K562 (cell line): ENCODE results near the gene SLC4A2. TPM values are rescaled to one million over a fixed set of nuclear protein-coding genes. Genes with fewer than 3 reads are reported as not detected.

Experiments
- ATAC-seq: fragments of 200-7000 bp; cut with Tn5 transposase; 3 replicates; pipeline ENCODE4 v1.9.1; 2020; ENCODE audit warnings: moderate library complexity
- BruUV-seq: library from RNA; stranded (reverse); fragments of 400-500 nt; replicated peaks from 2 replicates; lab custom pipeline; 2021; lab: Mats Ljungman, UMichigan
- CTCF ChIA-PET: fragments of 300-600 bp; formaldehyde crosslinking; extraction: SDS; loops from one replicate; lab custom pipeline; 2021; ENCODE audit warnings: low intra/inter-chr PET ratio; lab: Yijun Ruan, JAX
- POLR2A ChIA-PET: fragments of 300-600, 350-650 bp; sonication (Branson Sonifier 250); formaldehyde crosslinking; extraction: SDS; loops from one replicate; lab custom pipeline; 2021; ENCODE audit warnings: antibody characterized with exemption, inconsistent platforms; lab: Yijun Ruan, JAX
- DNase-seq, 4 experiments: peaks; one replicate each; pipeline versions ENCODE4 v3.0.0 to v3.0.0-alpha.2; 2011 to 2018; ENCODE audit warnings: low spot score in 3 of 4, mixed read lengths in 3 of 4; ENCODE audit errors: extremely low read depth in 1 of 4
- FAIRE-seq: peaks from 2 replicates; lab custom pipeline; 2011; peaks lifted over from hg19 to GRCh38; lab: Jason Lieb, UNC
- H2AFZ ChIP-seq: 2 replicates; pipeline ENCODE4 v1.6.0; 2011; ENCODE audit warnings: low read depth, low read length, control low read depth, inconsistent platforms
- H3K27ac ChIP-seq: fragments of 200-600 bp; 3 replicates; pipeline ENCODE4 v1.8.0; 2011; ENCODE audit warnings: low read depth, mild to moderate bottlenecking, control low read depth, inconsistent platforms, low read length, moderate library complexity, mixed read lengths; ENCODE audit errors: extremely low read depth
- H3K27me3 ChIP-seq, 2 experiments: fragments of 300-600 bp in 1 of 2; 2 replicates in 1 of 2; 3 replicates in 1 of 2; pipeline versions ENCODE4 v1.6.0 to v1.8.0; 2011; ENCODE audit warnings: inconsistent platforms in 2 of 2, low read length in 2 of 2, mild to moderate bottlenecking in 1 of 2, mixed read lengths in 1 of 2, moderate library complexity in 1 of 2; ENCODE audit not compliant: control insufficient read depth in 2 of 2, insufficient read depth in 2 of 2
- H3K36me3 ChIP-seq: fragments of 300-600 bp; 3 replicates; pipeline ENCODE4 v1.8.0; 2011; ENCODE audit warnings: mild to moderate bottlenecking, low read length, inconsistent platforms; ENCODE audit not compliant: control insufficient read depth, insufficient read depth
- H3K4me1 ChIP-seq, 2 experiments: fragments of 200-600 bp in 1 of 2; replicated peaks in 1 of 2; 2 replicates in 1 of 2; 3 replicates in 1 of 2; pipeline versions ENCODE4 v1.5.1 to v1.8.0; 2011; ENCODE audit warnings: inconsistent platforms in 2 of 2, low read length in 2 of 2, mild to moderate bottlenecking in 1 of 2, mixed read lengths in 1 of 2, moderate library complexity in 1 of 2; ENCODE audit not compliant: control insufficient read depth in 2 of 2, insufficient read depth in 2 of 2
- H3K4me2 ChIP-seq: 2 replicates; pipeline ENCODE4 v1.6.1; 2011; ENCODE audit warnings: low read length, control low read depth, inconsistent platforms, mixed read lengths; ENCODE audit not compliant: insufficient read depth
- H3K4me3 ChIP-seq: fragments of 200-600 bp; sonication (generic), shearing (Covaris generic); 2 replicates; pipeline ENCODE4 v1.5.1; 2016; ENCODE audit warnings: control low read depth, inconsistent platforms
- H3K79me2 ChIP-seq: fragments of 200-600 bp; 3 replicates; pipeline ENCODE4 v1.8.0; 2011; ENCODE audit warnings: low read length, inconsistent platforms; ENCODE audit not compliant: control insufficient read depth, insufficient read depth
- H3K9ac ChIP-seq, 2 experiments: 2 replicates each; pipeline versions ENCODE4 v1.6.0 to v1.6.1; 2011; ENCODE audit warnings: low read depth in 2 of 2, low read length in 2 of 2, control low read depth in 1 of 2, inconsistent platforms in 1 of 2, mild to moderate bottlenecking in 1 of 2, mixed read lengths in 1 of 2; ENCODE audit not compliant: insufficient read depth in 1 of 2
- H3K9me1 ChIP-seq: one replicate; pipeline ENCODE4 v1.6.0; 2011; ENCODE audit warnings: inconsistent platforms, mild to moderate bottlenecking, low read length, moderate library complexity; ENCODE audit not compliant: control insufficient read depth, insufficient read depth
- H3K9me3 ChIP-seq: replicated peaks from 2 replicates; pipeline ENCODE4 v1.5.1; 2011; ENCODE audit warnings: low read depth, low read length, inconsistent platforms; ENCODE audit not compliant: control insufficient read depth, insufficient read depth
- H4K20me1 ChIP-seq: replicated peaks from 2 replicates; pipeline ENCODE4 v1.6.1; 2011; ENCODE audit warnings: low read length, inconsistent platforms, mixed read lengths; ENCODE audit not compliant: control insufficient read depth, insufficient read depth
- POLR2G ChIP-seq: fragments of 200-400 bp; formaldehyde crosslinking; IDR thresholded peaks from 2 replicates; pipeline ENCODE4 v1.6.1; 2017; ENCODE audit warnings: low read depth, mild to moderate bottlenecking, antibody characterized with exemption, low read length, moderate library complexity
- SMAD4 ChIP-seq: fragments of 250-450 bp; sonication (Bioruptor Pico); conservative IDR thresholded peaks from 2 replicates; pipeline ENCODE4 v1.8.0; 2021; ENCODE audit warnings: inconsistent platforms, mild to moderate bottlenecking, moderate library complexity
- ZNF551 ChIP-seq: fragments of 250-450 bp; sonication (Bioruptor Pico); IDR thresholded peaks from 2 replicates; pipeline ENCODE4 v1.5.0; 2021; ENCODE audit warnings: mild to moderate bottlenecking, moderate library complexity
- WGBS: fragments of 100-300 bp; shearing (Covaris generic); methylation state at CpG from one replicate; pipeline ENCODE4 v1.1.6; 2016; ENCODE audit warnings: low coverage, mixed read lengths; ENCODE audit not compliant: insufficient coverage; ENCODE audit errors: missing lambda C conversion rate; 5-methylcytosine and 5-hydroxymethylcytosine counted together
- in situ Hi-C: fragments of 300-500 bp; cut with MboI; formaldehyde crosslinking; loops from 4 replicates; pipeline ENCODE4 v1.15.0; 2018; ENCODE audit warnings: inconsistent platforms, mixed read lengths
- intact Hi-C: fragments of 100-400 bp; cut with micrococcal nuclease; formaldehyde crosslinking; loops from 2 replicates; pipeline ENCODE4 v1.14.2; 2022
- polyA plus RNA-seq, 8 experiments: library from polyadenylated mRNA; depleted of rRNA in 4 of 8; stranded (reverse) in 5 of 8; unstranded in 3 of 8; fragments of >200 nt; fragmentation: Nextera tagmentation in 2 of 8; fragmentation: Illumina TruSeq in 1 of 8; extraction: Ambion mirVana in 2 of 8; extraction: Trizol in 1 of 8; gene quantifications; 2 replicates each; pipeline versions ENCODE4 v1.2.1 to v1.2.3, GENCODE V29; 2011 to 2014; ENCODE audit warnings: inconsistent platforms in 1 of 8, missing spikeins in 1 of 8
- total RNA-seq, 7 experiments: library from RNA; depleted of rRNA in 6 of 7; stranded (reverse); fragments of >200 nt in 6 of 7; fragmentation: Illumina TruSeq in 2 of 7; extraction: Trizol in 2 of 7; gene quantifications; 2 replicates each; pipeline versions ENCODE4 v1.2.1 to v1.2.3, GENCODE V29; 2011 to 2021; ENCODE audit warnings: low replicate concordance in 1 of 7

Gene SLC4A2
- total and polyA plus RNA-seq, 9 of the 15 experiments (the other 6 are each of a cell fraction or from before 2014, with no cell fraction given), result 11.4 to 375 (median 130) TPM

DNA sequence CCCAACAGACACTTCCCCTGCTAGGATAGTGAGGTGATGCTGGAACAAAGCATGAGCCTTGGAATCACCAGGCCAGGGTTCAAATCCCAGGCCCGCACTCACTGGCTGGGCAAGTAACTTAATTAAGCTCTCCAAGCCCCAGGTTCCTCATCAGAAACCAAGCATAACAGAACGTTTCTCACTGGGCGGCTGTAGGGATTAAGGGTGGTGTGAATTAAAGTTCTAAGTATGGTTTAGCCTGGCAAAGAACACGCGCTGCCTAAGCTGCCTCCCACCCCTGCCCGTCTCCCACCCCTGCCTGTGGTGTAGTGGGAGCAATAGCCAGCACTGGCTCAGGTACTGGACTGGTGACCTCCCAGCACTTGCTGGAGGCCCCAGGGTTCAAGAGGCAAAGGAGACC, 5.6 kb downstream of the SLC4A2 start:
- CTCF ChIA-PET, result no interaction called here
- ATAC-seq, result no peak
- no peak overlapping the region for H3K27ac ChIP-seq
- no peak overlapping the region for H2AFZ ChIP-seq
- no peaks in the 10 kb centered on the region for H3K9me3 ChIP-seq
- no peak overlapping the region for H3K4me2 ChIP-seq
- H3K27me3 ChIP-seq, result no peaks in the 10 kb centered on the region
- 0 out of 2 replicates have a peak, but pooled peaks have one; percentile 0 for TF ChIP-seq POLR2G
- no peak for TF ChIP-seq ZNF551 (CRISPR knock-in tag)
- TF ChIP-seq, all 486 proteins: peak for 1
- Histone ChIP-seq H3K4me1 (peaks cover 32 to 70% of the 10 kb centered on the region in 2 experiments), H3K36me3 (peaks cover 76% of the 10 kb centered on the region), H3K79me2 (peaks cover 56% of the 10 kb centered on the region), H3K9me1 (no peaks in the 10 kb centered on the region), H3K4me3 (no peak overlapping the region), H4K20me1 (peaks cover 10% of the 10 kb centered on the region), H3K9ac (peak overlapping the region in 1 of 2 experiments; percentile 68; a peak in 1 of 4 replicates)
- 89% methylated on average over 6 of the region's 6 CpGs for WGBS
- no peak for FAIRE-seq
- no peak for DNase-seq
- in situ Hi-C loops, result no loop called here
- BruUV-seq, result no TSS peak
- intact Hi-C loops, result no loop called here
- POLR2A ChIA-PET, result interaction anchor here (1.6 to 5.0 kb wide), 2 partner anchors 11 to 17 kb away, joined by 8 to 24 read pairs; partner anchors contain the start of genes FASTK and TMUB1

DNA sequence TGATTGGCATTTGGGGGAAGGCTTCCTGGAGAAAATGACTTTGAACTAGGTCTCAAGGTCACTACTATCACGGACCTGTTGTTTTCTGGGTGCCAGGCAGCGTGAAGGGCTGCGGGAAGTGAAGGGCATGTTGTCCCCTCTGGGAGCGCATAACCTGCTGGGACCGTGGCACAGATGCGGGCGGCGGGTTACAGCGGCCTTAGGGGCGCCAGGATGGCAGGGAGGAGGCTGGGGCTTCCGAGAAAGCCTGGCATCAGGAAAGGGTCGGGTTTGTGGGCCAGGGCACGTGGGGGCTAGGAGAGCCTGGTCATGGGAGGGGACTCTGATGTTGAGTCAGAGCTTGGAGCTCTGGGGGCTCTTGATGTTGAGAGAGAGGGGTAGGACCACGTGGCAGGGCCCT, 6.1 kb downstream of the SLC4A2 start:
- DNase-seq (no peak), ATAC-seq (no peak), FAIRE-seq (no peak)
- ChIA-PET POLR2A (interaction anchor here (0.7 to 5.0 kb wide), 4 partner anchors 10 to 36 kb away, joined by 3 to 24 read pairs (median 6); partner anchors contain the start of genes FASTK and TMUB1), CTCF (no interaction called here)
- H3K79me2 ChIP-seq, result peaks cover 51% of the 10 kb centered on the region
- no peaks in the 10 kb centered on the region for H3K9me1 ChIP-seq
- H3K27ac ChIP-seq, result no peak overlapping the region
- no TSS peak for BruUV-seq
- peaks cover 82% of the 10 kb centered on the region for H3K36me3 ChIP-seq
- in situ Hi-C loops (no loop called here), intact Hi-C loops (no loop called here)
- H3K4me2 ChIP-seq, result no peak overlapping the region
- peak overlapping the region in 1 of 2 experiments; percentile 68; a peak in 1 of 4 replicates for H3K9ac ChIP-seq
- peaks cover 29 to 70% of the 10 kb centered on the region in 2 experiments for H3K4me1 ChIP-seq
- H4K20me1 ChIP-seq, result peaks cover 7% of the 10 kb centered on the region
- H2AFZ ChIP-seq, result no peak overlapping the region
- 96% methylated on average over 14 of the region's 14 CpGs for WGBS
- H3K9me3 ChIP-seq, result no peaks in the 10 kb centered on the region
- no peak overlapping the region for H3K4me3 ChIP-seq
- H3K27me3 ChIP-seq, result no peaks in the 10 kb centered on the region
- TF ChIP-seq POLR2G (peak; percentile 36; the same call in 1 of the 2 replicates), SMAD4 (CRISPR knock-in tag) (no peak)
